ENCODE data around the gene ACSF3.

GRCh38 chr16:89177501-89177900 lies 83.8 kb downstream of the ACSF3 start:
- TF ChIP-seq EZH2 (IDR thresholded peaks at IDR 0.05; ENCODE audit: borderline replicate concordance, low read length): no peak
- TF ChIP-seq, protein P1, sequence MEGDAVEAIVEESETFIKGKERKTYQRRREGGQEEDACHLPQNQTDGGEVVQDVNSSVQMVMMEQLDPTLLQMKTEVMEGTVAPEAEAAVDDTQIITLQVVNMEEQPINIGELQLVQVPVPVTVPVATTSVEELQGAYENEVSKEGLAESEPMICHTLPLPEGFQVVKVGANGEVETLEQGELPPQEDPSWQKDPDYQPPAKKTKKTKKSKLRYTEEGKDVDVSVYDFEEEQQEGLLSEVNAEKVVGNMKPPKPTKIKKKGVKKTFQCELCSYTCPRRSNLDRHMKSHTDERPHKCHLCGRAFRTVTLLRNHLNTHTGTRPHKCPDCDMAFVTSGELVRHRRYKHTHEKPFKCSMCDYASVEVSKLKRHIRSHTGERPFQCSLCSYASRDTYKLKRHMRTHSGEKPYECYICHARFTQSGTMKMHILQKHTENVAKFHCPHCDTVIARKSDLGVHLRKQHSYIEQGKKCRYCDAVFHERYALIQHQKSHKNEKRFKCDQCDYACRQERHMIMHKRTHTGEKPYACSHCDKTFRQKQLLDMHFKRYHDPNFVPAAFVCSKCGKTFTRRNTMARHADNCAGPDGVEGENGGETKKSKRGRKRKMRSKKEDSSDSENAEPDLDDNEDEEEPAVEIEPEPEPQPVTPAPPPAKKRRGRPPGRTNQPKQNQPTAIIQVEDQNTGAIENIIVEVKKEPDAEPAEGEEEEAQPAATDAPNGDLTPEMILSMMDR (IDR thresholded peaks at IDR 0.05; ENCODE audit: low read length): no peak

Measured in OCI-LY1 (cell line).